Activated CD8-positive, alpha-beta memory T cell treated with anti-CD3 and anti-CD28 coated beads for 24 hours (primary cell): Measurements from ENCODE around the gene GSTO1.
A peak's percentile ranks its signal among the peaks of the same experiment; 100 is the strongest.

Experiments used
- DNase-seq: peaks from one replicate; pipeline ENCODE4 v3.0.0-alpha.2; 2020

The GSTO1 gene

DNA sequence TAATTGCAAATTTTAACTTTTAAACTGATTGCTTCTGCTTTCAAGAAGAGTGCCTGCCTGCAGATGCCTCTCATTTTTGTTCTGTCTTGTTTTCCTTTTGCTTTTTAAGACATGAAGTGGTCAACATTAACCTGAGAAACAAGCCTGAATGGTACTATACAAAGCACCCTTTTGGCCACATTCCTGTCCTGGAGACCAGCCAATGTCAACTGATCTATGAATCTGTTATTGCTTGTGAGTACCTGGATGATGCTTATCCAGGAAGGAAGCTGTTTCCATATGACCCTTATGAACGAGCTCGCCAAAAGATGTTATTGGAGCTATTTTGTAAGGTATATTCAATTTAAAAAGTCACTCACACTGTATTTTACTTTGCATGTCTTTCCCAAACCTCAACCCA lies 23.1 kb downstream of the GSTO1 start:
- no peak for DNase-seq

DNA sequence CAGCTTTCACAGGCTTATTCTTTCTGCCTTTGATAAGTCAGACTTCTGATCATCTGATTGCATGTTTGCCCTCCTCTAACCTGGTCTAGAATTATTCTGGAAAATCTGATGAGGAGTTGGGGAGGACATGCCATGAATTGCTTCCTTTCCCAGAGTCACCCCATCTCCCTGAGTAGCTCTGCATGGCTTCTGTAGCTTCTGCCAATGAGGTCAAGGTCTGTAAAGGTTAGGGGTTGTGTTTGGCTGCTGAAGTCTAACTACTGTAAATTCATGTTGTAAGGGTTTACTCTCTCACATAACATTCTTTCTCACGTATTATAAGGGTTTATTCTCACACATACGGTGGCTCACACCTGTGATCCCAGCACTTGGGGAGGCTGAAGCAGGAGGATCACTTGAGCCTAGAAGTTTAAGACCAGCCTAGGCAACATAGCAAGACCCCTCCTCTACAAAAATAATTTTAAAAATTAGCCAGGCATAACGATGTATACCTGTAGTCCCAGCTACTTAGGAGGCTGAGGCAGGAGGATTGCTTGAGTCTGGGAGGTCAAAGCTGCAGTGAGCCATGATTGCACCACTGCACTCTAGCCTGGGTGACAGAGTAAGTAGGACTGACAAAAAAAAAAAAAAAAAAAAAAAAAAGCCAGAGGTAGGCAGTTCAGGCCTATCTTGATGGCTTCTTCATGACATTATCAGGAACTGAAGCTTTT lies 25.0 kb downstream of the GSTO1 start:
- no peak for DNase-seq

DNA sequence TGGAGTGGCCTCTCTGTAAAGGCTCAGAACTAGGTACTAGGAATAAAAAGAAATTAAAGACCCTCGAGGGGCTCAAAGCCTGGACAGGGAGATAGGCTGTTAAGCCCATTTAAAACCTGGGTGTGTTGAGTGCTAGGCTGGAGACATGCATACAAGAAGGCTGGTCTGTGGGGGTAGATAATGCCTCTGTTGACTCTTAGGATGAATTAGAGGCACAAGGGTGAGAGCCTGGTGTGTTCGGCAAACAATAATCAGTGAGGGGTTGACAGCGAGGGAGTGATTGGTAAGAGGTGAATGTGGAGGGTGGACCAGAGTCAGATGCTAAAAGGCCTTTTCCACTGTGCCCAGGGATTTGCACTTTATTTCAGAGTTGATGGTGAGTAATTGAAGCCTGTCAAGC lies 27.0 kb downstream of the GSTO1 start:
- DNase-seq = no peak

DNA sequence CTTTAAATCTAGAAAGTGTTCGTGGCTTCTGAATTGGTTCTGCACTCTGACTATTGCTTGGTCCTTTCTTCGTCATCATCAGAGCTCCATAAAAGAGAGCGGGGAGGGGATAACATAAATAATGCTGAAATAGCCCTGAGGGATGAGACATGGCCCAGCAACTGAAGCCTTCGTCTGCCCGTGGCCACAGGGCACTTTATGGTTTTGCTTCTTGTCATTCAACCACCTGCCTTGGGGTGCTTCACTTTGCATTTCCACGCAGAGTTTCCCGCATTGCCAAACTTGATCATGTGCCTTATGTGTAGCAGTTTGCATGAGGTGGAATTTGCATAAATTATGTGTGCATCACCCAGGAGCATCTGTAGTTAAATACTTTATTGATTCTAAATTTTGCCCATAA lies 30.2 kb downstream of the GSTO1 start:
- DNase-seq = no peak

DNA sequence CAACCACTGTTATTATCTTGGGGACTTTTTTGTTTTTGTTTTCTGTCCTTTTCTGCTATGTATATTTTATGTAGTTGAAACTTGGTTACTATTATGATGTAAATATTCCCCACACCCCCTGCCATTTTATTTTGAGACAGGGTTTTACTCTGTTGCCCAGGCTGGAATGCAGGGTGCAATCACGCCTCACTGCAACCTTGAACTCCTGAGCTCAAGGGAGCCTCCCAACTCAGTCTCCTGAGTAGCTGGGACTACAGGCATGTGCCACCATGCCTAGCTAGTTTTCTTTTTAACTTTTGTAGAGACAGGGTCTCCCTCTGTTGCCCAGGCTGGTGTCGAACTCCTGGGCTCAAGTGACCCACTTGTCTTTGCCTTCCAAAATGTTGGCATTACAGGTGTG lies 32.2 kb downstream of the GSTO1 start:
- DNase-seq = no peak

DNA sequence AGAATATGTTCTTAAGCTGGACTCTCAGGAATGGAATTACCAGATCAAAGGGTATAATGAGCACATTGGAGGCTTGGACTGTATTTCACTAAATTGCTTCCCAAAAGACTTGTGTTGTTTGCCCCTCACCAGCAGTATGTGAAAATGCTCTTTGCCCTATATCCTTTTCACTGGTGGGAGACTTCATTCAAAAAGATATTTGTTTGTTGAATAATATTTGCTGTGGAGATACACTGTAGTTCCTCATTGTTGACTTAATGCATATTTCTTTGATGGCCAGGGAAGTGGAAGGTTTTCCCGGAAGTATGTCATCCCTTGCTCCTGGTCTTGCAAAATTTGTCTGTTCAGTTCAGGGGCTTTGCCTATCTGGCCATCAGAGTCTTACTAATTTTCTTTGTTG lies 33.7 kb downstream of the GSTO1 start:
- DNase-seq = no peak

DNA sequence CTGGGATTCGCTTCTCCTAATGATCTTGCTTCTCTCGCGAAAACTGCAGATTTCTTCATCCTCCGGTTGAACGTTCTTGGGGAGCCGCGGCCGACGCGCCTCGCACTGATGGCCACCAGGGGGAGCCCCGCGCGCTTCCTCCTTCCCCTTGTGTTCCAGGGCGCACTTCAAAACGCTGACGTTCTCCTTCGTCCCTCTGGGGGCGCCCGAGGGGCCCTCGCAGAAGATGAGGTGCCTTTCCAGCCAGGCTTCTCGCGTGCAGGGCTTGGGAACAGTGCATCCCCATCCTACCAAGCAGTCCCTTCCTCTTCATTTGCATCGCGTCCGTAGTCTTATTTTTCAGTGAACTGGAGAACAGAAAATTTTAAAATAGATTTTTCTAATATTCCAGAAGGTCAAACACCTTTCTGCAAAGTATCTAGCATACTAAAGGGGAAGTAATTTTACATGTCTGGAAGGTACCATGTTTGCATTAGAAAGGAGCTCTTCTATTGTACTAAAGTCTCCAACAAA lies 36.8 kb downstream of the GSTO1 start:
- peak; percentile 95 for DNase-seq

DNA sequence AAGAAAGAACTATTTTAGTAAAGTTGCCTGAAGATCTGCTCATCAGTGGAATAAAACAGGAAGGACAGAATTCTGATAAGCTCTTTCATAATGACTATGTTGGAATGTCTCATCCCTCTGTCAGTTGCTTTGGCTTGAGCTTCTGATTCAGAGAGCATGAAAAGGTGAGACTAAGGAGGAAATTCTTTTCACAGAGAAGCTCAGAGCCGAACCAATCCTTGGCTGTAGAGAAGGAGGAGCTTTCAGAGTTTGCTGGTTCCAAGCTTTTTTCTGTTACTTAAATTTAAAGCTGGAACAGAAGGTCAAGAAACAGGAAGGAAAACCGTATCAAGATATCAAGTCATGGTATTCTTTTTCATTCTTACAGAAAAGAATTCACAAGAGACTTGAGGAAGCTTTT lies 38.3 kb downstream of the GSTO1 start:
- no peak for DNase-seq

DNA sequence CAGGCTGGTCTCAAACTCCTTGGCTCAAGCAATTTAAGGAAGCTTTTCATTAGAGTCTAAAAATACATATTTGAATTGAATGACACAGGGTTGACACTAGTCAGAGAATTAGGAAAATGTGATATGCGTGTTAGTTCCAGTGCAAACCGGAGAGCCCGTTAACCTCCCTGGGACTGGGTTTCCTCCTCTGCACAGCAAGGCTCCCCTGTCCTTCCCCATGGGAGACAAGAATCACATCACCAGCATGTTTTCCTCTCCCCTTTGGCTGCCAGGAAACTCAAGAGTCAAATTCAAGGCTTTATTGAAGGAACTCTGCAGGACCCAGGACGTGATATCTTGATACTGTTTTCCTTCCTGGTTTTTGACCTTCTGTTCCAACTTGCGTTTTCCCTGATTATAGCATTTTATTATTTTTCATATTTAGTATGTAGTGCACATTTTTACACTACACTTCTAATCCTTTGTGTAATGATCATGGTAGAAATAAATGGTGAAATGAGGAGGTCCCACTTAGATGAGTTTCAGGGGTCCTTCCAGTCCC lies 39.2 kb downstream of the GSTO1 start:
- no peak for DNase-seq

DNA sequence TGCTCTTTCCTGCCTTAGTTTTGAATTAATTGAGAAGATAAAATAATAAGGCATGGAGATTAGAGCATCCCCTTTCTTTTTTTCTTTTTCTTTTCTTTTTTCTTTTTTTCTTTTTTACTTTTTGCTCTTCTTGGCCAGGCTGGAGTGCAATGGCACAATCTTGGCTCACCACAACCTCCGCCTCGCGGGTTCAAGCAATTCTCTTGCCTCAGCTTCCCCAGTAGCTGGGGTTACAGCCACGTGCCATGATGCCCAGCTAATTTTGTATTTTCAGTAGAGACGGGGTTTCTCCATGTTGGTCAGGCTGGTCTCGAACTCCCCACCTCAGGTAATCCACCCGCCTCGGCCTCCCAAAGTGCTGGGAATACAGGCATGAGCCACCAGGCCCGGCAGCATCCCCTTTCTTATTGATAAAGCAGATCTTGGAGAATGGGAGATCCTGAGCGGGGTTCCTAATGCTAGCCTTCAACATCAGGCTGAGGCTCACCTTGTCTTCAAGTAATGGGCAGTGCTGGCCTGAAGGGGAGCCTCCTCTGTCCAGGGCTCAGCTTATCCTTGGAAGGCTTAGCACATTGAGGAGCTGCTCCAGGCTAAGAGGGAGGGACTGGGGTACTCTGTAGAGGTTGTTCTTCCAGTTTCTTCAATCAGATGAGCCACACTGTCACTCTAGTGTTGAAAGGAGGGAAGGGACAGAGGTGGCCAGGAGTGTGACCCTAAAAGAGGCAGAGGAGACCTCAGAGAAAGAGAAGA lies 42.2 kb downstream of the GSTO1 start:
- no peak for DNase-seq

DNA sequence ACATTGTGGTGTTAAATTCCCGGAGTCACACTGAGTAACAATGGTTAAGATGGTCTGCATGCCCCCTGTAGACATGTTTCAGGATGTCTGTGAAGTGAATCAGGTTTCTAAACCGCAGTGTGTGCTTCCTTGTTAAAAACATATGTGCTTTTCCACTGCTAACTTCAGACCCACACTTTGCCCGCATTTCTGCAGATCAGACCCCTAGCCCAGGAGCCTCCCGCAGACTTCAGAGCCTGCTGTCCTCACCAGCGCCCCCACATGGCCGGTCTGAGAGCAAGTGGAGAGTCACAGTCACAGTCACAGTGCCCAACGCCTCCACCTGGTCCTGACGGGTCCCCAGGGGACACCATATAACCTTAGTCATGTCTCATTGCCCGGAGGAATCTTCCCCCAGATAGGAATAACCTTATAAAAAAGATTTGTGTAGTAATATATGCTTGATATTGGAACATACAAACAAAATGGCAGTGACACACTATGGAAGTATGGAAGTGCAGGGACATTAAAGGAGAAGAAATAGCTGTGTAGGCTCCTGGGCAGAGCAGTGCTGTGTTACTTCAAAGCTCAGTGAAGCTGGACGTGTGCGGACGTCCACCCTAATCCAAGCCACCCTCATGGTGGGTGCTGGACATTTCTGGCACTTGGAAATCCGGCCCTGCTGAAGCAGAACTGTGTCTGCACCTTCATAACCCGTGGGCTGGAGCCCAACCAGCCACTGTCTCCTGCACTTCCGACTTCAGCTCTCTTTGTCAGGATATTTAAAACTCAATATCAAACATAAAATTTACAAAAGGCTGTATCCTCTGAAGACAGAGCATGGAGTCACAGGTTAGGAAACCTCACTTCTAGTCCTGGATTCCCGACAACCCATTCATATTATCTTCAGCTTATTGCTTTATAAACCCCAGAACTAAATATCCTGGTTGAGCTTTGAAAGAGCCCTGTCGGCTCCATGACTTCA lies 43.3 kb downstream of the GSTO1 start:
- DNase-seq = no peak

DNA sequence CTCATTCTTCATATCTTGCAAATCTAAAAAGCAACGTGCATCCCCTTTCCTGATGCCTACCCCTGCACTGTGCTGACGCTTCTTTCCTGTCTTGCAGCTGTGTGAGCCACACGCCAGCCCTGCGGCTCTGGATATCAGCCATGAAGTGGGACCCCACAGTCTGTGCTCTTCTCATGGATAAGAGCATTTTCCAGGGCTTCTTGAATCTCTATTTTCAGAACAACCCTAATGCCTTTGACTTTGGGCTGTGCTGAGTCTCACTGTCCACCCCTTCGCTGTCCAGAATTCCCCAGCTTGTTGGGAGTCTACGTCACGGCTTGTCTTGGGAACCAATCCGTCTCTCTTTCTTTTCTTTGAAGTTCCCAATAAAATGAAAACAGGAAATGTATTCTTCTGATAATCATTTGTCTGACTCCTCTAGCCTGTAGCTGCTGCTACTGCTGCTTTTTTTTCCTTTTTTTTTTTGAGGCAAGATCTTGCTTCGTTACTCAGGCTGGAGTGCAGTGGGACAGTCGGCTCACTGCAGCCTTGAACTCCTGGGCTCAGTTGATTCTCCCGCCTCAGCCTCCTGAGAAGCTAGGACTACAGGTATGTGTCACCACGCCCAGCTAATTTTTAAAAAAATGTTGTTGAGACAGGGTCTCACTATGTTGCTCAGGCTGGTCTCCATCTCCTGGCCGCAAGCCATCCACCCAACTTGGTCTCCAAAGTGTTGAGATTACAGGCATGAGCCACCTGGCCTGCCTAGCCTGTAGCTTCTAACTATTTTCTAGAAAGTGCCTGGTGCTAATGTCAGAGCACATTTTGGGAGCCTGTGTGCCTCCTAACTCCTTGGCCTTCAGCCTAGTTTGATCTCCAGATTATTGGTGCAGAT lies 44.6 kb downstream of the GSTO1 start:
- no peak for DNase-seq

DNA sequence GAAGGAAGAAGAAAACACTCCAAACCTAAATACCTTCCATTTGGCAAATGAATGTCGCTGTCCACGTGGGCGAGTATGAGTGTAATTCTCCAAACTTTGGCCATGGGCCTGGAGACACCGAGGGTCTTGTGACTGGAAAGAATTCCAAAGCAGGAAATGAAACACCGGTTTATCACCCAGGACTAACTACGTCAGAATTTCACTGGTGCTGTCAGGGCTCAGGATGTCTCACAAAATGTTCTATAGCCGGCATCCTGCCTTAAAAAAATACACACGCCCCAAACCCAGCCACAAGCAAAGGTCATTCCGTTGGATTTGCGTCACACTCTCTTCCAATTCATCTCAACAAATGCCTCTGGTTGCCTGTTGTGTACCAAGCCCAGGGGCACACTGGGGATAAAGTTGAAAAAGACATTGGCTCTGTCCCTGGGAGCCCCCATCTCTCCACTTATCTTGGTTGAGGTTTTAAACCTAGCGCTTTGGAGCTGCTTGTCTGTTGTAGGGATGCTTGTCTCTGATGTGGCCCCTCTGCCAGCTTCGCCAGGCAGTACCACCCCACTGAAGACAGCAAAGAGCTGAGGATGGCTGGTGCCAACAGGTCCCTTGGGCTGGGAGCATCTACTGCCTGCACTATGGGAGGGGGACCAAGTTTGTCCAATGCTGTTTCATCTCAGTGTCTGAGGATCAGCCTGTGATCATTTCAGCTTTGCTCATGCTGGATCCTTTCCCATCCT lies 45.5 kb downstream of the GSTO1 start:
- DNase-seq = no peak

DNA sequence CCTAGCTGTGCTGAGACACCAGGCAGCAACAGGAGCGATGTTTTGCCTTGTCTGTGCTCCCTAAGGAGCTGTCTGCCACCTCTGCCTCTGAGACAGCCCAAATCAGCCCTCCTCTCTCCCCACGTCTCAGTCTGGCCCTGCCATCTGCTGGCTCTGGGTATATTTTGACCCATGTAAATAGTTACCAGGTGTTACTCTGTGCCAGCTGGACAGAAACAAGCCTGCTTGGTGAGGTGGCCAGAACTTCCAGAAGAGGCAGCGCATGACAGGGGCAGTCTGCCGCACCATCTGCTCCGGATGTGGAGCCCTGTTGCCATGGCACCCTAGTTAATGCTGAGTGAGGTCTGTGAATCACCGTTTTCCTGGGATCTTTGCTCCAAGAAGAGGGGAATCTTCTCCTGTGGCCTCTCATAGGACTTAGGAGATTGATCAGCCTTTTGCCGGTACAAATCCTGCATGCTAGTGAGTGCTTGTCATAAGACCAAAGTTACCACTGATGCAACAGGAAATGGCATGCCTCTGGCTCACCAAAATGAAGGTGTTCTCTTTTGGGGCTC lies 46.1 kb downstream of the GSTO1 start:
- DNase-seq = no peak

DNA sequence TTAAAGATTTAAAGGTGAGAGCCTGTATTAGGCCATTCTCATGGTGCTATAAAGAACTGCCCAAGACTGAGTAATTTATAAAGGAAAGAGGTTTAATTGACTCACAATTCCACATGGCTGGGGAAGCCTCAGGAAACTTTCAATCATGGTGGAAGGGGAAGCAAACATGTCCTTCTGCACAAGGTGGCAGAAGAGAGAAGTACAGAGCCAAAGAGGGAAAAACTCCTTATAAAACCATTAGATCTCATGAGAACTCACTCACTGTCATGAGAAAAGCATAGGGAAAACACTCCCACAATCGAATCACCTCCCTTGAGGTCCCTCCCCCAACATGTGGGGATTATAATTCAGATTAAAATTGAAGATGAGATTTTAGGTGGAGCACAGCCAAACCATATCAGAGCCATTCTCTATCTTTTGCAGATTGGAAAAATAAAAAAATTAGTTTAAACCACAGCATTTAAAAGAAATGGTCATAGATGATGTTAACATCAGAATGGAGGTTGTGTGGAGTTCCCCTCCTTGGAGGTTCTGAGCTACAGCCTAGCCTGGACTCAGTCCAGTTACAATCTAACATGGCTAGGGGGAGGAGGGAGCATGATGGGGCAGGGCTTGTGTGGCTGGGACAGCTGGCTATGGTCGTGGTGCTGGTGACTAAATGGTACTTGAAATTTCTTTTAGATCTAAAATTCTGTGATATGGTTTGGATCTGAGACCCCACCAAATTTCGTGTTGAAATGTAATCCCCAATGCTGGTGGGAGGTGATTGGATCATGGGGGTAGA lies 47.4 kb downstream of the GSTO1 start:
- DNase-seq = no peak

DNA sequence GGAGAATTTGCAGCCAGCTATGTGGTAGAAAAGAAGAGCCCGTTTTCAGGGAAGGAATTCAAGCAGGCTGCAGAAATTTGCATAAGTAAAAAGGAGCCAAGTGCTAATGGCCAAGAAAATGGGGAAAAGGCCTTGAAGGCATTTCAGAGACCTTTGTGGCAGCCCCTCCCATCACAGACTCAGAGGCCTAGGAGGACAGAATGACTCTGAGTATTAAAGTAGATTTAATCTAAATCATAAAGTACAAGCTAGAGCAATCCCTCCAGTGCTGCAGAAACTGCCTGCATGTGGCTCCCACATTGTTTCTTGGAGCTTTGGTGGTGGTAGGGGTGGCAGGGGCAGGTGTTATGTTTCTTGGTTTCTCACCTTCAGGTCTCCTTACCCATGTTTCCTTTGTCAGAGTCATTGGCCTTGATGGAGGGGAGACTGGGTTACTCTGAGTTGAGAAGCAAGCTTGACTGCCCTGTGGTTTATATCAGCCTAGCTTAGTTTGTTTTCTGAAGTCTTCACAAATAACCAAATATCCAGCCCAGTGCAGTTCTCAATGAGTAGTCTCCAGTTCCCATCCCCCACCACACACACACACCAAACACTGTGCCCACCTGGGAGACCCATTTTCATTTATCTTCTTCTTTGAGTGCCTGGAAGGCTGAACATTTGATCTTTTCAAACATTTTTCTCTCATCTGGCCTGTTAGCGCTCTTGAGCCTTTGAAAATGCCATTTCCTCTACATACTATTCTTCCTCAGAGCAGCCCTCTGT lies 49.1 kb downstream of the GSTO1 start:
- peak; percentile 56 for DNase-seq

DNA sequence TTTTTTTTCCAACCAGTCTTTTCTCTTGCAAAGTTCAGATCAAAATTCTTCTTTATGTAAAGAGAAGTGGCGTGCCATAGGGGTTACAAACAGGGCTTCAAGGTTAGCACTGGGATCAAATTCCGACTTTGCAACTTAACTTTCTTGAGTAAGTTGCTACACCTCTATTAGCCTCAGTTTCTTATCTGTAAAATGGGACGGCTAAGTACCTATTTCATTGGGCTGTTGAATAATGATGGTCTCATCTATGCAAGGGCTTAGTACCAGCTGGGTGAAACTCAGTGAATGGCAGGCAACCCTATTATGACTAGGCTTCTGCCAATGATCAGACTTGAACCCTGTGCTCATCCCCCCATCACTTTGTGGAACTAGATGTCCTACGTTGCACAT lies 49.7 kb downstream of the GSTO1 start:
- DNase-seq = no peak

DNA sequence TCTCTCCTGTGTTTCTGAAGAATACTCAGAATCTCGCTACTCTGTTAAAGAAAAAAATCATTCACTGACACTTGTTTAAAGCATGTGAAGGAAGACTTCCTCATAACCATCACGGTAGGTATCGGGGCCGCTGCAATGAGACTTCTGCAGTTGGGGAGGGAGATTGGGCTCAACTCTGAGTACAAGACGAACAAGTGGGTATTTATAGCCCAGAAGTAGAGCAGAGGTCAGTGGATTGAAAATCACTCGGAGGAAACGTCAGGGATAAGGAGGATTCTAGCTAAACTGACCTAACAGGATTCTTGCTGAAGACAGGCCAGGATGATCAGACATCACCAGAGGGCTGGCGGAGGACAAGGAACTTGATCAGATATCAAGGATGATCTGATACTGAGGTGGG lies 50.2 kb downstream of the GSTO1 start:
- DNase-seq = no peak

DNA sequence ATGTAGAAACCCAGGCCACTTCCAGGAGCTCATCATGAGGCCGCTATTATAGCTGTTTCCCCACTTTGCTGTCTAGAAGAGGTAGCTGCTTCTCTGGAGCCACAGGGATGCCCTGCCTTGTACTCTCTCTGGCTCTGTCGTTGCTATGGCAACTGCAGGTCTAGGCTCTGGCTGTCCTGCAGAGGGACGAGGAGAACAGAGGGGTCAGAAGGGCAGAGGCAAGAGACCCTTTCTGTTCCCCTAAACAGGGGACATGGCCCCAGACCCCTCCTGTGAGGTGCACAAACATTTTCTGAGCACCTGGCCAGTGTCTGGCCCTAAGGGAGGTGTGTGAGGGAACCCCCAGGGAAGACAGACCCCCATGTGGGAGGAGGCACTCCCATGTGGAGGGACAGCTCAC lies 52.2 kb downstream of the GSTO1 start:
- peak; percentile 58 for DNase-seq
